Astrocyte of the spinal cord (primary cell): ENCODE data around the gene STRBP.

ENCODE experiments used
- DNase-seq: peaks from one replicate; pipeline ENCODE4 v3.0.0; 2011; ENCODE audit warnings: low read depth, low spot score
- H3K4me3 ChIP-seq: 2 replicates; pipeline ENCODE4 v1.5.1; 2011; ENCODE audit warnings: low read depth, mild to moderate bottlenecking, low read length, moderate library complexity
- CTCF ChIP-seq: IDR thresholded peaks from 2 replicates; pipeline ENCODE4 v1.5.1; 2012; ENCODE audit warnings: low read depth, mild to moderate bottlenecking, low read length, inconsistent platforms
- in situ Hi-C: cut with HindIII; loops from 2 replicates; pipeline ENCODE4 v1.10.0; 2017; ENCODE audit warnings: low sequenced_read_pairs

The STRBP gene

GRCh38 chr9:123087359-123087888, 181.0 kb downstream of the STRBP start:
- in situ Hi-C loops: no loop called here
- H3K4me3 ChIP-seq: no peak overlapping the region
- TF ChIP-seq CTCF: no peak
- no peak for DNase-seq

GRCh38 chr9:123085916-123086315, 182.5 kb downstream of the STRBP start:
- TF ChIP-seq CTCF: no peak
- no peak for DNase-seq
- in situ Hi-C loops: no loop called here
- H3K4me3 ChIP-seq: no peak overlapping the region

- H3K4me3 ChIP-seq: no peak overlapping the region
- no peak for DNase-seq
- no peak for TF ChIP-seq CTCF
- in situ Hi-C loops: no loop called here
Measured at GRCh38 chr9:123084256-123084655, 184.1 kb downstream of the STRBP start.

GRCh38 chr9:123083680-123084079, 184.7 kb downstream of the STRBP start:
- no peak for DNase-seq
- no peak for TF ChIP-seq CTCF
- in situ Hi-C loops: no loop called here
- H3K4me3 ChIP-seq: no peak overlapping the region

- peak; percentile 62 for TF ChIP-seq CTCF
- peak; percentile 54 for DNase-seq
- no peak overlapping the region for H3K4me3 ChIP-seq
- in situ Hi-C loops: no loop called here
Measured at GRCh38 chr9:123081824-123082223, 186.6 kb downstream of the STRBP start.

- TF ChIP-seq CTCF: no peak
- DNase-seq: no peak
- in situ Hi-C loops: no loop called here
- H3K4me3 ChIP-seq: no peak overlapping the region
Measured at GRCh38 chr9:123080444-123080843, 187.9 kb downstream of the STRBP start.

- TF ChIP-seq CTCF: no peak
- DNase-seq: no peak
- in situ Hi-C loops: no loop called here
- H3K4me3 ChIP-seq: no peak overlapping the region
Measured at GRCh38 chr9:123074628-123075027, 193.8 kb downstream of the STRBP start.
